HG03103 (cell line): ENCODE measurements around the gene CDH4.

Experiments
- ATAC-seq: cut with Tn5 transposase; IDR thresholded peaks from one replicate; pipeline ENCODE4 v1.9.1; 2021; ENCODE audit warnings: low read depth; ENCODE audit not compliant: unreplicated experiment

Gene CDH4

GRCh38 chr20:61373956-61374545, 122.0 kb downstream of the CDH4 start:
- no peak for ATAC-seq

DNA sequence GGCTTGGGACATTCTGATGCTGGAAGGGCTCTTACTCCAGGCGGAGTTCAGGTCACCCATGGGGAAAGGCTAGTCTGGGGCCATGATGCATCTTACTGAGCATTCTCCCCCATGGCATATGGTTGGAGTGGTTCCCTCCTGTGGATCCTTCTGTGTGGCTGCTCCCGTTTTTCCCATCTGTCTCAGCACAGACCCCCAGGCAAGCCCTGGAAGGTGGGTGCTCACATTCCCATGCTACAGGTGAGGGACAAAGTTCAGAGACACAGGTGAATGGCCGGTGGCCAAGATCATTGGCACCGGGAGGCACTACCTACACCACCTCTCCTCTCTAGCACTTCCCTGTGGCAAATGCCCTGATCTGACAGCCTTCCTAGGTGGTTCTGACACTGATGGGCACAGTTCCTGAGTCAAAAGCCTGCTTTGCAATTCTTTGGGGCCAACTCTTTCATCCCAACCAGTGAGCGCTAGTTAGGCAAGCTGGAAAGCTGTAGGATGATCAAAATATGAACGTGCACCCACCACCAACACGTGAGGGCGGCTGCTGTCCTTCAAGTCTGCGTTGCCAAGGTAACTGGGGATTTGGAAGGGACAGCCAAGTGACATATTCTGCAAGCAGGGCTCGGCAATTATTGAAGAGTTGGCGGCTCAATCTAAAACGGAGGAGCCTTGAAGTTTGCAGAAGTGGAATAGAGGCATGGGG, 124.6 kb downstream of the CDH4 start:
- ATAC-seq: no peak

- ATAC-seq: no peak
Observed at GRCh38 chr20:61378694-61379355, 126.8 kb downstream of the CDH4 start.

- ATAC-seq: no peak
Observed at GRCh38 chr20:61379898-61380544, 128.0 kb downstream of the CDH4 start.

GRCh38 chr20:61380545-61380915, 128.5 kb downstream of the CDH4 start:
- no peak for ATAC-seq

DNA sequence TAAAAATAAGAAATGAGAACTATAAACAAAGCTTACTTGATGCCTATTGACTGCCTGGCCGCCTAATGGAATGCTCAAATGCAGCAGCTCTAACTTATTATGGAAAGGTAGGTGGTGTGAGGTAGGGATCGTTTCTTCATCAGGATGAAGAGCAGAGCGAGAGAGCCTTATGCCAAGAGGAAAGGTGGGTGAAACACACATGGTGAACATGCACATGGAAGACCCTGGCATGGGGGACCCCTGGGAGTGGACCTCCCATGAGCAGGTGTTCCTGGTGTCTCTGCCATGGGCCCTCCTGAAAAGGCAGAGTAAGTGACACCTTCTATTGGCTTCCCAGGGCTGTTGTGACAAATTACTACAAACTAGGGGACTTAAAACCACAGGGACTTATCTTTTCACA, 130.1 kb downstream of the CDH4 start:
- no peak for ATAC-seq

- ATAC-seq: no peak
Observed at GRCh38 chr20:61385296-61385695, 133.2 kb downstream of the CDH4 start.

DNA sequence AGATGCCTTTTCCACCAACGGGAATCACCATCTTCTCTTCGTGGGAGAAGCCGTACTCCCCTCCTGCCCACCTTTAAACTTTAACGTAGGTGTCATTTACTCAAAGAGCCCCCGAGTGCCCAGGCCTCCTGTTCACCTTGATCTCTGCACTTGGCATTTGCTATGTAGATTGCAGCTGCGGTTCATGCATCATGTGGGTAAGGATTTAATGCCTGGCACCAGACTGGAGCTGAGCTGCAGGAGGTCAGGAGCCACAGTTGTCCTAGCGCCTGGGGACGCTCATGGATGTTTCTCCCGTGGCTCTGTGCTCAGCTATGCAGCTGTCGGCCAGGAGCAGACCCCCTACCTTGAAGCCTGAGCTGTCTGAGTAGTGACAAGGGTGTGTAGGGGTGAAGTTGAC, 133.7 kb downstream of the CDH4 start:
- ATAC-seq: no peak

- ATAC-seq: no peak
Observed at GRCh38 chr20:61387204-61387953, 135.3 kb downstream of the CDH4 start.

GRCh38 chr20:61387954-61388348, 135.9 kb downstream of the CDH4 start:
- no peak for ATAC-seq

DNA sequence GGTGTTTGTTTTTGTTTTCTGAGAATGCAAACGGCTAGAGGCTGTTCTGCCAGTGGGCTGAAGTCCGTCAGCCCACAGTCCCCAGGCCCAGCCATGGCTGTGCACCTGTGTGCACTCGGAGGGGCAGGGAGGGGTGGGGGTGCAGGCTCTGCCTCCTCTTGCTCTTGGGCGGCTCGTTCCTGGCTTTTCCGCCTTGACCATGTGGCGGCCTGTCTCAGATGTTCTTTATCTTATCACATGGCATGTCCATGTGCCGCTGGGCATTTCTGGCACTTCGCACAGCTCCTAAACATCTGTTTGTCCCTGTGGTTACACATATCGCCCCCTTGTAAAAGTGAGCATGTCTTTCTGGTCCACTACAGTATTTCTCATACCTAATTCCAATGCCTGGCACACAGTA, 137.0 kb downstream of the CDH4 start:
- no peak for ATAC-seq

DNA sequence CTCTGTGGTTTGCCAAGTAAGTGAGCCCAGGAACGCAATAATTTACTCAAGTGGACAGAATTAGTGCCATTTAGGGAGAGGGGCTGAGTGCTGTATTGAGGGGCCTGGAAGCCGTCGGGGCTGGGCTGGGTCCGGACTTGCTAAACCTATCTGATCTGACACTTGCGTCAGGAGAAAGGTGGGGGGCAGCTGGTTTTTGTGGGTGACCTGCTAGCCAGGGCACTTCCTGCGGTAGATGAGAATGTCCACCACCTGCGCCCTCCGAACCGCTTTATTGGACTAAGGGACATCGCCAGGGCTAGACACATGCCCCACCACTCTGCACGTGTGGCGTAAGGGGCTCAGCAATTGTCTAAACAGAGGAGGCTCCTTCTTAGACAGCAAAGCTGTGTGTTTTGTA, 139.1 kb downstream of the CDH4 start:
- no peak for ATAC-seq

GRCh38 chr20:61391812-61392520, 139.9 kb downstream of the CDH4 start:
- ATAC-seq: no peak

DNA sequence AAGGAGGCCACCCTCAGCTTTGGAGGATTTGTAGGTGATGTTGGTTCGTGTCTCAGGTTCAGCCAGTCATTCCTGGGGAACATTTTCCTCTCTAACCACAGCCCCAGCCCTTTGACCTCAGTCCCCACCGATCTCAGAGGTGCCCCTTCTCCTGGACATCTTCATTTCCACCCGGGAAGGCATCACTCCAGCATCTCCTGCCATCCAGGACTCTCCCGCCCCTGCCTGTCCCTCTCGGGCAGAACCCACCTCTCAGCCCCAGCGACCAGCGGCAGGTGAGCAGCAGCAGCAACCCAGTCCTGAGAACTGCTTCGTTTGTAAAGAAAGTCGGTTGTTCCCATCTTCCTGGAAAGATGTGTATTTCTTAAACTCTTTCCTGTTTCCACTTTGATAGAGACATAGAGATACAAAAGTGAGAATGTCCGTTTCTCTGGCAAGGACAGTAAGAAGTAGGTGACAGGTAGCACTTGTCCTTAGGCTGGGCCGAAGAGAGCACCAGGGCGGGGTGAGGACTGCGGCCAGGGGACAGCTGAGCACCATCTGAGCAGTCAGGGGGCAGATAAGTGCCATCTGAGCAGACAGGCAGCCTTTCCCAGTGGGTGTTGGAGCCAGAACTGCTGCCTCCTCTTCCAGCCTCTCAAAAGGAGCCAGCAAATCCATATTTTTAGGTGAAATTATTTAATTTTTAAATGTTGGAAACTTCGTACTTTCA, 142.2 kb downstream of the CDH4 start:
- no peak for ATAC-seq

DNA sequence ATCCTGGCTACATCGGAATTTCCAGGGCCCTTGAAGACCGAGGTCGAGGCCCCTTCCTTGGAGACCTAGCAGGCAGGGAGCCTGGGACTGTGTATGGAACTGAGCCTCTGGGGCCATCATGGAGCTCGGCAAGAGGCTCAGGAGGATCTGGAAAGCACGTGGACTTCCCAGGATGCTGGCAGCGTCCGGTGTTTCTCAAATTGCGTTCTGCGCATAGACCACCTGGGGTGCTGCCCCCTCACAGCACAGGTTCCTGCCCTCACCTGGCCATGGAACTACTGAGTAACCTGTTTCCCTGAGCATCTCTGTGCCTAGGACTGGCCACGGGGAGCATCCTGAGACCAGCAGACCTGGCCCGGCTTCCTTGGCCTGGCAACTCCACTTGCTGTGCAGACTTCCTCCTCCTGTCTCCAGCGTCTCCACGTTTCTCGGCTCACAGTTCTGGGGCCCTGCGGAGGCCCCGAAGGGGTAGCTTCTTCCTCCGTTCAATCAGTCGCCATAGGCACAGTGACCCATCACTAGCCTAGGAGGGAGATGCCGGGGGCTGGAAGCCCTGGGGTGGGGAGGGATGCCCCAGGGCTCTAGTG, 144.3 kb downstream of the CDH4 start:
- no peak for ATAC-seq

DNA sequence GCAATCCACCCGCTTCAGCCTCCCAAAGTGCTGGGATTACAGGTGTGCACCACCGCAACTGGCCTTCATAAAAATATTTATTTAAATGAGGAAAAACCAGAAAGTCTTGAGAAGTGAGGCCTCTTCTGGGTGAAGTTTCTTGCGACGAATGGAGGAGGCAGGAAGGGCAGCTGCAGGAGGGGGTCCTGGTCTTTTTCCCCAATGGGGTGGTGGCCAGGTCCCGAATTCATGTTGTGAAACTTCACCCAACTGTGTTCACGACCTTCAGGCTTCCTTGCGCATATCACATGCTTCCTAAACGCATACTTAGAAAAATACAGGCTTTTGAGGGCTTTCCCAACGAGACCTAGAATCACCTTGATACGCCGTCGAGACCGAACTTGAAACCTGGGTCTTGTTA, 145.1 kb downstream of the CDH4 start:
- no peak for ATAC-seq

- ATAC-seq: no peak
Observed at GRCh38 chr20:61397790-61398189, 145.7 kb downstream of the CDH4 start.

- no peak for ATAC-seq
Observed at GRCh38 chr20:61399433-61399832, 147.4 kb downstream of the CDH4 start.

GRCh38 chr20:61400499-61400898, 148.4 kb downstream of the CDH4 start:
- no peak for ATAC-seq
